NCI-H1417 treated with DMSO at 0.1 percent for 48 hours (cell line): ENCODE measurements around the gene LIMA1.
"Not testable (repeated sequence)": the region's sequence is repeated elsewhere in the genome, so short reads cannot be mapped to it uniquely, and the experiment has no call there.

Experiments
- DNase-seq: peaks from one replicate; lab custom pipeline; 2025; lab: John Stamatoyannopoulos, UW

Gene LIMA1

GRCh38 chr12:50285253-50285652, 1.9 kb upstream of the LIMA1 start:
- DNase-seq, result no peak

- no peak for DNase-seq
Measured at GRCh38 chr12:50282721-50283228, 545 bp downstream of the LIMA1 start.

- DNase-seq, result no peak
Measured at GRCh38 chr12:50279501-50279900, 3.8 kb downstream of the LIMA1 start.

GRCh38 chr12:50276912-50277671, 6.2 kb downstream of the LIMA1 start:
- no peak for DNase-seq

GRCh38 chr12:50276068-50276467, 7.3 kb downstream of the LIMA1 start:
- no peak for DNase-seq

- DNase-seq, result no peak
Measured at GRCh38 chr12:50275556-50275955, 7.8 kb downstream of the LIMA1 start.

GRCh38 chr12:50275127-50275526, 8.2 kb downstream of the LIMA1 start:
- DNase-seq, result not testable (repeated sequence)

- DNase-seq, result no peak
Measured at GRCh38 chr12:50271724-50272247, 11.5 kb downstream of the LIMA1 start.

- no peak for DNase-seq
Measured at GRCh38 chr12:50268482-50268881, 14.8 kb downstream of the LIMA1 start.

GRCh38 chr12:50265770-50266524, 17.4 kb downstream of the LIMA1 start:
- no peak for DNase-seq

GRCh38 chr12:50263832-50264231, 19.5 kb downstream of the LIMA1 start:
- DNase-seq, result no peak

- DNase-seq, result no peak
Measured at GRCh38 chr12:50261654-50262053, 21.7 kb downstream of the LIMA1 start.

- no peak for DNase-seq
Measured at GRCh38 chr12:50258167-50258551, 25.2 kb downstream of the LIMA1 start.

GRCh38 chr12:50257236-50258166, 25.8 kb downstream of the LIMA1 start:
- no peak for DNase-seq

GRCh38 chr12:50256761-50257160, 26.6 kb downstream of the LIMA1 start:
- no peak for DNase-seq

GRCh38 chr12:50252977-50253602, 30.2 kb downstream of the LIMA1 start:
- DNase-seq, result no peak

- DNase-seq, result no peak
Measured at GRCh38 chr12:50251619-50252252, 31.6 kb downstream of the LIMA1 start.

GRCh38 chr12:50249464-50250182, 33.7 kb downstream of the LIMA1 start:
- no peak for DNase-seq

GRCh38 chr12:50248883-50249282, 34.4 kb downstream of the LIMA1 start:
- no peak for DNase-seq

GRCh38 chr12:50248411-50248810, 34.9 kb downstream of the LIMA1 start:
- no peak for DNase-seq
